SK-N-MC (cell line): ENCODE results near the gene RELN.
A peak's percentile ranks its signal among the peaks of the same experiment; 100 is the strongest.
"Not testable (repeated sequence)": the region's sequence is repeated elsewhere in the genome, so short reads cannot be mapped to it uniquely, and the experiment has no call there.

Source experiments
- DNase-seq: peaks from one replicate; pipeline ENCODE4 v3.0.0-alpha.2; 2011; ENCODE audit warnings: low read depth, low spot score
- H3K27ac ChIP-seq: fragments of 200-600 bp; sonication (generic); 2 replicates; pipeline ENCODE4 v1.5.1; 2016; ENCODE audit warnings: mixed run types
- H3K36me3 ChIP-seq: fragments of 200-600 bp; sonication (generic); 2 replicates; pipeline ENCODE4 v1.6.1; 2017; ENCODE audit warnings: antibody characterized with exemption, low read length, mixed read lengths; ENCODE audit not compliant: insufficient read depth
- H3K4me3 ChIP-seq: fragments of 200-600 bp; sonication (generic); 2 replicates; pipeline ENCODE4 v1.5.1; 2016
- H3K9ac ChIP-seq: fragments of 200-600 bp; sonication (generic); 2 replicates; pipeline ENCODE4 v1.8.0; 2017; ENCODE audit warnings: mixed run types, mixed read lengths; ENCODE audit not compliant: insufficient read length
- H3K9me3 ChIP-seq: fragments of 200-600 bp; sonication (generic); 2 replicates; pipeline ENCODE4 v1.6.1; 2017; ENCODE audit warnings: low read depth, mild to moderate bottlenecking, antibody characterized with exemption, low read length, moderate library complexity, mixed read lengths
- EZH2 ChIP-seq: fragments of 200-600 bp; sonication (generic); IDR thresholded peaks from one replicate; pipeline ENCODE4 v1.6.1; 2017; ENCODE audit warnings: antibody characterized with exemption
- FOXP2 ChIP-seq: optimal IDR thresholded peaks from 2 replicates; pipeline ENCODE3; 2011; ENCODE audit warnings: mild to moderate bottlenecking, moderate library complexity; ENCODE audit not compliant: insufficient read depth; ENCODE audit errors: extremely low read length, control extremely low read depth
- POLR2AphosphoS5 ChIP-seq: IDR thresholded peaks from 2 replicates; pipeline ENCODE4 v1.6.1; 2012; ENCODE audit warnings: mild to moderate bottlenecking, low read depth, low read length, borderline replicate concordance

Gene RELN

GRCh38 chr7:103989200-103989784, at the start of gene RELN:
TSS of gene RELN (minus strand) at chr7:103989658. CDS start at chr7:103989356, 302 bp downstream.
- Histone ChIP-seq H3K36me3 (no peaks in the 10 kb centered on the region), H3K9me3 (no peaks in the 10 kb centered on the region), H3K4me3 (peak within 1 kb of the TSS; percentile 58), H3K27ac (no peak within 1 kb of the TSS), H3K9ac (no peak within 1 kb of the TSS)
- DNase-seq = no peak
- TF ChIP-seq EZH2 = no peak
- no peak for TF ChIP-seq FOXP2
- no peak for TF ChIP-seq POLR2AphosphoS5

- Histone ChIP-seq H3K9ac (no peak overlapping the region), H3K9me3 (no peaks in the 10 kb centered on the region), H3K27ac (no peak overlapping the region), H3K36me3 (no peaks in the 10 kb centered on the region), H3K4me3 (no peak overlapping the region)
- DNase-seq = no peak
- TF ChIP-seq FOXP2 (no peak), EZH2 (no peak), POLR2AphosphoS5 (no peak)
Observed at GRCh38 chr7:104038136-104038535, 48.7 kb upstream of the RELN start.

- not testable (repeated sequence) for DNase-seq, H3K27ac ChIP-seq, H3K4me3 ChIP-seq, H3K9ac ChIP-seq, H3K36me3 ChIP-seq, H3K9me3 ChIP-seq
Observed at GRCh38 chr7:104036889-104037288, 47.4 kb upstream of the RELN start.

- no peak for TF ChIP-seq POLR2AphosphoS5
- no peak for TF ChIP-seq EZH2
- TF ChIP-seq FOXP2 = no peak
- Histone ChIP-seq H3K4me3 (no peak overlapping the region), H3K9me3 (no peaks in the 10 kb centered on the region), H3K27ac (no peak overlapping the region), H3K9ac (no peak overlapping the region), H3K36me3 (no peaks in the 10 kb centered on the region)
- no peak for DNase-seq
Observed at GRCh38 chr7:104035351-104035750, 45.9 kb upstream of the RELN start.

- DNase-seq = no peak
- Histone ChIP-seq H3K27ac (no peak overlapping the region), H3K36me3 (no peaks in the 10 kb centered on the region), H3K4me3 (no peak overlapping the region), H3K9me3 (no peaks in the 10 kb centered on the region), H3K9ac (no peak overlapping the region)
- TF ChIP-seq POLR2AphosphoS5 = no peak
- no peak for TF ChIP-seq EZH2
- TF ChIP-seq FOXP2 = no peak
Observed at GRCh38 chr7:104034679-104035078, 45.2 kb upstream of the RELN start.

GRCh38 chr7:104033837-104034236, 44.4 kb upstream of the RELN start:
- Histone ChIP-seq H3K36me3 (no peaks in the 10 kb centered on the region), H3K9me3 (no peaks in the 10 kb centered on the region), H3K4me3 (no peak overlapping the region), H3K9ac (no peak overlapping the region), H3K27ac (no peak overlapping the region)
- TF ChIP-seq POLR2AphosphoS5 (no peak), EZH2 (no peak), FOXP2 (no peak)
- DNase-seq = no peak

- H3K4me3 ChIP-seq = no peak overlapping the region
- H3K9me3 ChIP-seq = no peaks in the 10 kb centered on the region
- DNase-seq = no peak
- TF ChIP-seq EZH2 (no peak), FOXP2 (no peak)
- no peak overlapping the region for H3K27ac ChIP-seq
- H3K36me3 ChIP-seq = no peaks in the 10 kb centered on the region
- no peak overlapping the region for H3K9ac ChIP-seq
Observed at GRCh38 chr7:104032486-104032885, 43.0 kb upstream of the RELN start.

- Histone ChIP-seq H3K9ac (no peak overlapping the region), H3K27ac (no peak overlapping the region), H3K4me3 (no peak overlapping the region), H3K36me3 (no peaks in the 10 kb centered on the region), H3K9me3 (no peaks in the 10 kb centered on the region)
- TF ChIP-seq POLR2AphosphoS5 = no peak
- TF ChIP-seq EZH2 = no peak
- TF ChIP-seq FOXP2 = no peak
- no peak for DNase-seq
Observed at GRCh38 chr7:104029765-104030164, 40.3 kb upstream of the RELN start.

- H3K4me3 ChIP-seq = no peak overlapping the region
- no peak overlapping the region for H3K27ac ChIP-seq
- no peak for DNase-seq
- no peak overlapping the region for H3K9ac ChIP-seq
- no peak for TF ChIP-seq FOXP2
- TF ChIP-seq POLR2AphosphoS5 = no peak
- no peak for TF ChIP-seq EZH2
- H3K9me3 ChIP-seq = no peaks in the 10 kb centered on the region
- no peaks in the 10 kb centered on the region for H3K36me3 ChIP-seq
Observed at GRCh38 chr7:104024632-104025031, 35.2 kb upstream of the RELN start.

GRCh38 chr7:104023100-104023499, 33.6 kb upstream of the RELN start:
- TF ChIP-seq FOXP2 (no peak), EZH2 (no peak), POLR2AphosphoS5 (no peak)
- Histone ChIP-seq H3K4me3 (no peak overlapping the region), H3K27ac (no peak overlapping the region), H3K9me3 (no peaks in the 10 kb centered on the region), H3K9ac (no peak overlapping the region), H3K36me3 (no peaks in the 10 kb centered on the region)
- DNase-seq = no peak
